ENCODE measurements around the gene LHX1. TPM values are rescaled to one million over a fixed set of nuclear protein-coding genes. Genes with fewer than 3 reads are reported as not detected.

The LHX1 gene
- total RNA-seq, result not detected

- H3K4me3 ChIP-seq (ENCODE audit: low read length in 3 of 3), result peak within 1 kb of the TSS in 2 of 3 donors; percentile 9 to 49
- peaks cover 53 to 79% (median 70%) of the 10 kb centered on the region in 3 donors for H3K4me1 ChIP-seq (ENCODE audit: control insufficient read depth in 3 of 3, insufficient read depth in 3 of 3, low read length in 3 of 3)
- peaks cover 97 to 99% (median 98%) of the 10 kb centered on the region in 3 donors for H3K27me3 ChIP-seq (ENCODE audit: control insufficient read depth in 3 of 3, insufficient read depth in 3 of 3, low read length in 3 of 3)
- H3K36me3 ChIP-seq (ENCODE audit: control insufficient read depth in 3 of 3, insufficient read depth in 3 of 3, low read length in 3 of 3), result no peaks in the 10 kb centered on the region
- no peaks in the 10 kb centered on the region for H3K9me3 ChIP-seq (ENCODE audit: control insufficient read depth in 3 of 3, low read length in 3 of 3)
- H3K27ac ChIP-seq (ENCODE audit: low read depth, low read length), result no peak within 1 kb of the TSS
- H3K9ac ChIP-seq (ENCODE audit: low read depth in 1 of 3, low read length in 3 of 3), result no peak within 1 kb of the TSS
Measured at GRCh38 chr17:36937001-36937958, at the start of gene LHX1. TSS of gene LHX1 (plus strand) at chr17:36937475. CDS start at chr17:36938198, 723 bp downstream.

GRCh38 chr17:36888236-36888951, 48.9 kb upstream of the LHX1 start:
- no peaks in the 10 kb centered on the region for H3K9me3 ChIP-seq (ENCODE audit: control insufficient read depth in 3 of 3, low read length in 3 of 3)
- H3K27ac ChIP-seq (ENCODE audit: low read depth, low read length), result no peak overlapping the region
- peaks cover 26 to 48% (median 48%) of the 10 kb centered on the region in 3 donors for H3K27me3 ChIP-seq (ENCODE audit: control insufficient read depth in 3 of 3, insufficient read depth in 3 of 3, low read length in 3 of 3)
- no peak overlapping the region for H3K9ac ChIP-seq (ENCODE audit: low read depth in 1 of 3, low read length in 3 of 3)
- H3K4me3 ChIP-seq (ENCODE audit: low read length in 3 of 3), result no peak overlapping the region
- no peaks in the 10 kb centered on the region for H3K36me3 ChIP-seq (ENCODE audit: control insufficient read depth in 3 of 3, insufficient read depth in 3 of 3, low read length in 3 of 3)
- no peaks in the 10 kb centered on the region for H3K4me1 ChIP-seq (ENCODE audit: control insufficient read depth in 3 of 3, insufficient read depth in 3 of 3, low read length in 3 of 3)

GRCh38 chr17:36889770-36890349, 47.4 kb upstream of the LHX1 start:
- no peak overlapping the region for H3K9ac ChIP-seq (ENCODE audit: low read depth in 1 of 3, low read length in 3 of 3)
- H3K4me1 ChIP-seq (ENCODE audit: control insufficient read depth in 3 of 3, insufficient read depth in 3 of 3, low read length in 3 of 3), result no peaks in the 10 kb centered on the region
- no peak overlapping the region for H3K4me3 ChIP-seq (ENCODE audit: low read length in 3 of 3)
- peaks cover 35 to 41% (median 36%) of the 10 kb centered on the region in 3 donors for H3K27me3 ChIP-seq (ENCODE audit: control insufficient read depth in 3 of 3, insufficient read depth in 3 of 3, low read length in 3 of 3)
- no peaks in the 10 kb centered on the region for H3K9me3 ChIP-seq (ENCODE audit: control insufficient read depth in 3 of 3, low read length in 3 of 3)
- H3K36me3 ChIP-seq (ENCODE audit: control insufficient read depth in 3 of 3, insufficient read depth in 3 of 3, low read length in 3 of 3), result no peaks in the 10 kb centered on the region
- H3K27ac ChIP-seq (ENCODE audit: low read depth, low read length), result no peak overlapping the region

GRCh38 chr17:36890398-36891168, 46.7 kb upstream of the LHX1 start:
- H3K4me3 ChIP-seq (ENCODE audit: low read length in 3 of 3), result no peak overlapping the region
- H3K27ac ChIP-seq (ENCODE audit: low read depth, low read length), result no peak overlapping the region
- H3K9me3 ChIP-seq (ENCODE audit: control insufficient read depth in 3 of 3, low read length in 3 of 3), result no peaks in the 10 kb centered on the region
- H3K27me3 ChIP-seq (ENCODE audit: control insufficient read depth in 3 of 3, insufficient read depth in 3 of 3, low read length in 3 of 3), result peaks cover 27 to 40% (median 29%) of the 10 kb centered on the region in 3 donors
- H3K4me1 ChIP-seq (ENCODE audit: control insufficient read depth in 3 of 3, insufficient read depth in 3 of 3, low read length in 3 of 3), result no peaks in the 10 kb centered on the region
- H3K9ac ChIP-seq (ENCODE audit: low read depth in 1 of 3, low read length in 3 of 3), result no peak overlapping the region
- no peaks in the 10 kb centered on the region for H3K36me3 ChIP-seq (ENCODE audit: control insufficient read depth in 3 of 3, insufficient read depth in 3 of 3, low read length in 3 of 3)

- H3K27me3 ChIP-seq (ENCODE audit: control insufficient read depth in 3 of 3, insufficient read depth in 3 of 3, low read length in 3 of 3), result peaks cover 18 to 33% (median 27%) of the 10 kb centered on the region in 3 donors
Measured at GRCh38 chr17:36892112-36892838, 45.0 kb upstream of the LHX1 start.

GRCh38 chr17:36894177-36894576, 43.1 kb upstream of the LHX1 start:
- Histone ChIP-seq H3K9ac (ENCODE audit: low read depth in 1 of 3, low read length in 3 of 3) (no peak overlapping the region), H3K9me3 (ENCODE audit: control insufficient read depth in 3 of 3, low read length in 3 of 3) (no peaks in the 10 kb centered on the region), H3K4me3 (ENCODE audit: low read length in 3 of 3) (no peak overlapping the region), H3K36me3 (ENCODE audit: control insufficient read depth in 3 of 3, insufficient read depth in 3 of 3, low read length in 3 of 3) (no peaks in the 10 kb centered on the region), H3K4me1 (ENCODE audit: control insufficient read depth in 3 of 3, insufficient read depth in 3 of 3, low read length in 3 of 3) (no peaks in the 10 kb centered on the region), H3K27me3 (ENCODE audit: control insufficient read depth in 3 of 3, insufficient read depth in 3 of 3, low read length in 3 of 3) (peaks cover 14 to 24% (median 22%) of the 10 kb centered on the region in 3 donors), H3K27ac (ENCODE audit: low read depth, low read length) (no peak overlapping the region)

More at GRCh38 chr17:36892112-36892838, 45.0 kb upstream of the LHX1 start:
- Histone ChIP-seq H3K9ac (ENCODE audit: low read depth in 1 of 3, low read length in 3 of 3) (no peak overlapping the region), H3K36me3 (ENCODE audit: control insufficient read depth in 3 of 3, insufficient read depth in 3 of 3, low read length in 3 of 3) (no peaks in the 10 kb centered on the region), H3K4me3 (ENCODE audit: low read length in 3 of 3) (no peak overlapping the region), H3K4me1 (ENCODE audit: control insufficient read depth in 3 of 3, insufficient read depth in 3 of 3, low read length in 3 of 3) (no peaks in the 10 kb centered on the region), H3K9me3 (ENCODE audit: control insufficient read depth in 3 of 3, low read length in 3 of 3) (no peaks in the 10 kb centered on the region), H3K27ac (ENCODE audit: low read depth, low read length) (no peak overlapping the region)

- no peaks in the 10 kb centered on the region for H3K9me3 ChIP-seq (ENCODE audit: control insufficient read depth in 3 of 3, low read length in 3 of 3)
- no peak overlapping the region for H3K27ac ChIP-seq (ENCODE audit: low read depth, low read length)
- no peaks in the 10 kb centered on the region for H3K4me1 ChIP-seq (ENCODE audit: control insufficient read depth in 3 of 3, insufficient read depth in 3 of 3, low read length in 3 of 3)
- H3K36me3 ChIP-seq (ENCODE audit: control insufficient read depth in 3 of 3, insufficient read depth in 3 of 3, low read length in 3 of 3), result no peaks in the 10 kb centered on the region
- H3K4me3 ChIP-seq (ENCODE audit: low read length in 3 of 3), result no peak overlapping the region
- peaks cover 14 to 26% (median 24%) of the 10 kb centered on the region in 3 donors for H3K27me3 ChIP-seq (ENCODE audit: control insufficient read depth in 3 of 3, insufficient read depth in 3 of 3, low read length in 3 of 3)
- no peak overlapping the region for H3K9ac ChIP-seq (ENCODE audit: low read depth in 1 of 3, low read length in 3 of 3)
Measured at GRCh38 chr17:36894925-36895324, 42.4 kb upstream of the LHX1 start.

GRCh38 chr17:36899250-36900159, 37.8 kb upstream of the LHX1 start:
- H3K9ac ChIP-seq (ENCODE audit: low read depth in 1 of 3, low read length in 3 of 3), result no peak overlapping the region
- no peaks in the 10 kb centered on the region for H3K9me3 ChIP-seq (ENCODE audit: control insufficient read depth in 3 of 3, low read length in 3 of 3)
- no peaks in the 10 kb centered on the region for H3K4me1 ChIP-seq (ENCODE audit: control insufficient read depth in 3 of 3, insufficient read depth in 3 of 3, low read length in 3 of 3)
- H3K27me3 ChIP-seq (ENCODE audit: control insufficient read depth in 3 of 3, insufficient read depth in 3 of 3, low read length in 3 of 3), result peaks cover 3 to 28% (median 22%) of the 10 kb centered on the region in 3 donors
- no peaks in the 10 kb centered on the region for H3K36me3 ChIP-seq (ENCODE audit: control insufficient read depth in 3 of 3, insufficient read depth in 3 of 3, low read length in 3 of 3)
- H3K4me3 ChIP-seq (ENCODE audit: low read length in 3 of 3), result no peak overlapping the region
- H3K27ac ChIP-seq (ENCODE audit: low read depth, low read length), result no peak overlapping the region

Data from skeletal muscle tissue (tissue), 4 donors.